ENCODE results near the gene SPRY4.

The SPRY4 gene

DNA sequence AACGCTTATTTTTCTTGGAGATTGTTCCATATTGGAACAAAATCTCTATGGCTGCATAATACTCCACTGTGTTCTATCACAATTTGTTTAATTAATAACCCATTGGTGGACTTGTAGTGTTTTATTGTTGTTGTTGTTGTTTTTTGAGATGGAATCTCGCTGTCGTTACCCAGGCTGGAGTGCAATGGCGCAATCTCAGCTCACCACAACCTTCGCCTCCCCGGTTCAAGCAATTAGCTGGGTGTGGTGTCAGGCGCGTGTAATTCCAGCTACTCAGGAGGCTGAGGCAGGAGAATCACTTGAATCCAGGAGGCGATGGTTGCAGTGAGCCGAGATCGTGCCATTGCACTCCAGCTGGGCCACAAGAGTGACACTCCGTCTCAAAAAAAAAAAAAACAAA, 38.7 kb downstream of the SPRY4 start:
- H3K27me3 ChIP-seq (replicated peaks; ENCODE audit: insufficient read depth, low read length) = no peaks in the 10 kb centered on the region
- H3K36me3 ChIP-seq (replicated peaks; ENCODE audit: insufficient read depth, low read length) = no peaks in the 10 kb centered on the region
- H3K9ac ChIP-seq (ENCODE audit: low read length) = no peak overlapping the region
- H3K9me3 ChIP-seq (replicated peaks; ENCODE audit: insufficient read depth, low read length) = no peaks in the 10 kb centered on the region
- H3K4me2 ChIP-seq (ENCODE audit: low read depth, low read length) = no peak overlapping the region
- no peak overlapping the region for H3K27ac ChIP-seq (ENCODE audit: low read length)
- DNase-seq = no peak
- H4K20me1 ChIP-seq (ENCODE audit: insufficient read depth, low read length) = no peaks in the 10 kb centered on the region
- no peak overlapping the region for H2AFZ ChIP-seq (ENCODE audit: low read length)
- H3F3A ChIP-seq (ENCODE audit: insufficient read depth, low read length) = no peaks in the 10 kb centered on the region
- H3K9me2 ChIP-seq (replicated peaks; ENCODE audit: insufficient read depth, low read length) = no peaks in the 10 kb centered on the region
- no peaks in the 10 kb centered on the region for H3K4me1 ChIP-seq (ENCODE audit: low read length)
- H3K4me3 ChIP-seq (ENCODE audit: low read length) = no peak overlapping the region
- TF ChIP-seq EZH2phosphoT487 (IDR thresholded peaks at IDR 0.05; ENCODE audit: low read length) = no peak
- TF ChIP-seq EZH2 (optimal IDR thresholded peaks at IDR 0.05; ENCODE audit: low read depth, low read length) = no peak
- TF ChIP-seq, protein P1, sequence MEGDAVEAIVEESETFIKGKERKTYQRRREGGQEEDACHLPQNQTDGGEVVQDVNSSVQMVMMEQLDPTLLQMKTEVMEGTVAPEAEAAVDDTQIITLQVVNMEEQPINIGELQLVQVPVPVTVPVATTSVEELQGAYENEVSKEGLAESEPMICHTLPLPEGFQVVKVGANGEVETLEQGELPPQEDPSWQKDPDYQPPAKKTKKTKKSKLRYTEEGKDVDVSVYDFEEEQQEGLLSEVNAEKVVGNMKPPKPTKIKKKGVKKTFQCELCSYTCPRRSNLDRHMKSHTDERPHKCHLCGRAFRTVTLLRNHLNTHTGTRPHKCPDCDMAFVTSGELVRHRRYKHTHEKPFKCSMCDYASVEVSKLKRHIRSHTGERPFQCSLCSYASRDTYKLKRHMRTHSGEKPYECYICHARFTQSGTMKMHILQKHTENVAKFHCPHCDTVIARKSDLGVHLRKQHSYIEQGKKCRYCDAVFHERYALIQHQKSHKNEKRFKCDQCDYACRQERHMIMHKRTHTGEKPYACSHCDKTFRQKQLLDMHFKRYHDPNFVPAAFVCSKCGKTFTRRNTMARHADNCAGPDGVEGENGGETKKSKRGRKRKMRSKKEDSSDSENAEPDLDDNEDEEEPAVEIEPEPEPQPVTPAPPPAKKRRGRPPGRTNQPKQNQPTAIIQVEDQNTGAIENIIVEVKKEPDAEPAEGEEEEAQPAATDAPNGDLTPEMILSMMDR (IDR thresholded peaks at IDR 0.05; ENCODE audit: low read length) = no peak
- no peaks in the 10 kb centered on the region for H3K79me2 ChIP-seq (ENCODE audit: low read length)

DNA sequence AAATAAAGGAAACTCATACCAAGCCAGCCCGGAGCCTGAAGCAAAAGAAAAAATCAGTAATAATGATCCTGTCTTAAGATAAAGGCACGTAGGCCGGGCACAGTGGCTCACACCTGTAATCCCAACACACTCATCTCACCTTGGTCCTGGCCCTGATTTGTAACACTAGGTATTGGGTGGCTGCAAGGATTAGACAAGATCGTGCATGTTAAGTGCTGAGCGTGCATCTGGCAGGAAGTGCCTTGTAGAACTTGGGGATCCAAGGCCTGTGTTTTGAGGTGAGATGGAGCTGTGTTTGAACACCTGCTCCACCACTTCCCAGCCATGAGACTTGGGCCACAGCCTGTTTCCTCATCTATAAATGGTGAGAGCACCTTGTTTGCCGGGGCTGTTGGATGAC, 41.5 kb downstream of the SPRY4 start:
- no peak overlapping the region for H2AFZ ChIP-seq (ENCODE audit: low read length)
- no peaks in the 10 kb centered on the region for H3K36me3 ChIP-seq (replicated peaks; ENCODE audit: insufficient read depth, low read length)
- H3F3A ChIP-seq (ENCODE audit: insufficient read depth, low read length) = no peaks in the 10 kb centered on the region
- H3K9ac ChIP-seq (ENCODE audit: low read length) = no peak overlapping the region
- H3K4me3 ChIP-seq (ENCODE audit: low read length) = no peak overlapping the region
- no peaks in the 10 kb centered on the region for H3K9me2 ChIP-seq (replicated peaks; ENCODE audit: insufficient read depth, low read length)
- H3K27me3 ChIP-seq (replicated peaks; ENCODE audit: insufficient read depth, low read length) = no peaks in the 10 kb centered on the region
- no peaks in the 10 kb centered on the region for H4K20me1 ChIP-seq (ENCODE audit: insufficient read depth, low read length)
- H3K4me1 ChIP-seq (ENCODE audit: low read length) = no peaks in the 10 kb centered on the region
- H3K4me2 ChIP-seq (ENCODE audit: low read depth, low read length) = no peak overlapping the region
- H3K9me3 ChIP-seq (replicated peaks; ENCODE audit: insufficient read depth, low read length) = no peaks in the 10 kb centered on the region
- H3K27ac ChIP-seq (ENCODE audit: low read length) = no peak overlapping the region
- TF ChIP-seq, protein P1 (IDR thresholded peaks at IDR 0.05; ENCODE audit: low read length) = no peak
- no peak for TF ChIP-seq EZH2 (optimal IDR thresholded peaks at IDR 0.05; ENCODE audit: low read depth, low read length)
- no peak for TF ChIP-seq EZH2phosphoT487 (IDR thresholded peaks at IDR 0.05; ENCODE audit: low read length)
- H3K79me2 ChIP-seq (ENCODE audit: low read length) = no peaks in the 10 kb centered on the region
- no peak for DNase-seq

DNA sequence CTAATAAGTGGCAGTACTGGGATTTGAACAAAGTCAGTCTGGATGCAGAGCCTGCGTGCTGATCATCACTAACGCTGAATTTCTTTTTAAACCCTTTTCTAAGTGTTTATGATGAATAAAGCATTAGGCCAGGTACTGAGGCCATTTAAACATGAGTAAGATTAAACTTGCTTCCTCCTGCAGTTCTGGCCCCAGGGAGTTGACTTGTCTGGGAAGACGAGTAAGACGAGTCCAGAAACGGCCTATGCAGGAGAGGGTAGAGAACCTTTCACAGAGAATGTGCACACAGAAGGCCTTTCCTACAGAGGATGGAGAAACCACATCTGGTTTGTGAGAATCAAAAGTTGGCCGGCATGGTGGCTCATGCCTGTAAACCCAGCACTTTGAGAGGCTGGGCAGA, 42.9 kb downstream of the SPRY4 start:
- Histone ChIP-seq H3K4me1 (ENCODE audit: low read length) (no peaks in the 10 kb centered on the region), H3K36me3 (replicated peaks; ENCODE audit: insufficient read depth, low read length) (no peaks in the 10 kb centered on the region), H3F3A (ENCODE audit: insufficient read depth, low read length) (no peaks in the 10 kb centered on the region), H3K79me2 (ENCODE audit: low read length) (no peaks in the 10 kb centered on the region), H2AFZ (ENCODE audit: low read length) (no peak overlapping the region), H3K27me3 (replicated peaks; ENCODE audit: insufficient read depth, low read length) (no peaks in the 10 kb centered on the region), H3K4me2 (ENCODE audit: low read depth, low read length) (no peak overlapping the region), H3K9ac (ENCODE audit: low read length) (no peak overlapping the region), H3K9me3 (replicated peaks; ENCODE audit: insufficient read depth, low read length) (no peaks in the 10 kb centered on the region), H3K4me3 (ENCODE audit: low read length) (no peak overlapping the region), H4K20me1 (ENCODE audit: insufficient read depth, low read length) (no peaks in the 10 kb centered on the region), H3K27ac (ENCODE audit: low read length) (no peak overlapping the region), H3K9me2 (replicated peaks; ENCODE audit: insufficient read depth, low read length) (no peaks in the 10 kb centered on the region)
- TF ChIP-seq, protein P1 (IDR thresholded peaks at IDR 0.05; ENCODE audit: low read length) = no peak
- no peak for TF ChIP-seq EZH2 (optimal IDR thresholded peaks at IDR 0.05; ENCODE audit: low read depth, low read length)
- no peak for TF ChIP-seq EZH2phosphoT487 (IDR thresholded peaks at IDR 0.05; ENCODE audit: low read length)
- no peak for DNase-seq
